ENCODE data around the gene KIF18B.

The KIF18B gene

DNA sequence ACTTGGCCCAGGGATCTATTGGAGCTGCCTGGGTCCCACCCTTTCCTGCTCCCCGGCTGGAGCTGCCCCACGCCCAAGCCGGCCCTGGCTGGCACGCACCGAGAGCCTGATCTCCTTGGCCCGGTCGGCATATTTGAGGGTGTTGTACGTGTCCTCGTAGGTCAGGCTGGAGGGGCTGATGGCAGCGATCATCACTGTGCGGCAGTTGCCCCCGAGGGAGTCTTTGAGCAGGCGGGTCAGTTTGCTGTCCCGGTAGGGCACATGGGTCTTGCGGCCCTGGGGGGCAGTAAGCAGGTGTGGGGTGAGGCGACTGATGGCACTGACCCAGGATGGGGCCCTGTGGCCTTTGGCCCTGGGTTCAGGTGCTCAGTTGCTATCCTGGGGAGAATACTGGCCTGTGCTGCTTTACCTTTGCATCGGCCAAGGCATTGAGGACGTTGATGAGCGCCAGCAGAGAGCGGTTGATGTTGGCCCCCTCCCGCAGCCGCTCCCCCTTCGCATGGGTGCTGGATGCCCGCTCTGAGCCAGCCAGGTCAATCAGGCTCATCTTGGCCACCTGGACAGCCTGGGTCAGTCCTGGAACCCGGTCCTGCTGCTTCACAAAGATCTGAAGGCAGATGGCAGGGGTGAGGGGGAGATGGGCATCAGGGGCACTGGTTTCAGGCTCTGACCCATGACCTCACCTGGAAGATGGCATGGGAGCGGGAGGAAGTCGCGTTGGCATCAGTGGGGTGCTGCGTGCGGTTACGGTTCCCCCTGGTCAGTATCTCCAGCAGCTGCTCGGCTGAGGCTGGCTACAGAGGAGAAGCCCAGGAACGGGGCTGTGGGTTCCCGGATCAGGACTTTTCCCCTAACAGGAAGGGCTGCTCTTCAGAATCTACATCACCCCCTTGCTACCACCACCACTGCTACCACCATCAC is 13.5 kb downstream of the KIF18B start:
- DNase-seq: no peak

DNA sequence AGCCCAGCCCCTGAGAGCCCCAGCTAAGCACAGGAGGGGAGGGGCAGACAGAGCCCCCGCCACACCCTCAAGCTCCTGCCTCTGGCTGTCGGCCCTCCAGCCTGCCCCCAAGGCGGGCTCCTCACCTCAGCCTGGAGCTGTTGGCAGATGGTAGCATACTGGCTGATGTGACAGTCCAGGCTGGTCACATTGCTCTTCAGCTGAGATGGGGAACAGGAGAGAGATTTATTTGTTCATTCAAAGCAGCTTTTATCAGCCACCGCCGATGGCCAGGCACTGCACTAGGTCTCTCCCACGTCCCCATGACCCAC is 14.8 kb downstream of the KIF18B start:
- DNase-seq: no peak

- no peak for DNase-seq
Observed at GRCh38 chr17:44932096-44932786, 15.3 kb downstream of the KIF18B start.

- DNase-seq: no peak
Observed at GRCh38 chr17:44931376-44931775, 16.2 kb downstream of the KIF18B start.

DNA sequence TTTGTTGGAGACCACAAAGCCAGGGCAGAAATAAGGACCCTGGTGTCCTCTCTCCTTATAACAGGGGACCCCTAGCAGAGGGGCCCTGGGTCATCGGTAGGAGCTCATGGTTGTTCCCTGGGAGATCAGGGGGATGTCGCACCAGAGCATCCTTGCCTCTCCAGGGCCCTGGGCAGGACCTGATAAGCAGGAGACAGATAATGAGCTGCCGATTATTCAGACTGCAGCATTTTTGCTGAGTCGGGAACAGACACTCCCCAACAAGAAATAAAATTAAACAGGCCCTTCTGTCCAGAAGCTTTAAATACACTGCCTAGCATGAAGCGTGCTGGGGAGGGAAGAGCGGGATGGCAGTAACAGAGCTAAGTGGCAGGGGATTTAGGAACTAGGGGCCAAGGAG is 16.9 kb downstream of the KIF18B start:
- no peak for DNase-seq

DNA sequence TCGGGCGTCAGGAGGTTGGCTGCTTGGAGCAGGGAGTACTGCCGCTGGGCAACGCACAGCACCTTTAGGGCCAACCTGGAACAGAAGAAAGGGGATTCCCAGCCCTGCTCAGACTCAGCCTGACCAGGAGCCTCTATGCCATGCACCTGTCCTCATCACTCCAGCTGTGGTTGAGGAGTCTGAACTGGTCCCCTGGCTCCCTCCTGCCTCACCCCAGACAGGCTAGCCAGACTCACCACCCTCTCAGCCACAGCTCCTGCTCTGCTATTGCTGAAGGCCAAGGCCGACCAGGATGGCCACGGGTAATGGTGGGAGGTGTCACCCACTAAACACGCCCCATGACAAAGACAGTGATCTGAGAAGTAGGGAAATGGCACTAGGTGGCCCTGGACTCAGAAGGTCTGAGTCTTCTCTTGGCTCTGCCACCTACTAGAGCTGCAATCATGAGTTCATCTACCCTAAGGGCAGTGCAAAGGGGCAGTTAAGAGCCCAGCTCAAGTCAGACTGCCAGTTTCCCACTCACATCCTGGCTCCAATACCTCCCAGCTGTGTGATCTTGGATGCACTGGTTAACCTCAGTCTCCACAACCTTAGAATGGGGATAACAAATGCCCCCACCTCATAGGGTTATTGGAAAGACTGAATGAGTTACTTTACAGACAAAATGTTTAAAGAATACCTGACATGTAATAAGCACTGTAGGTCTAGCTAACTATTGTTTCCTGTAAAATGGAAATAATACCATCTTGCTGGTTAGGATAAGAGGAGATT is 18.4 kb downstream of the KIF18B start:
- DNase-seq: no peak

DNA sequence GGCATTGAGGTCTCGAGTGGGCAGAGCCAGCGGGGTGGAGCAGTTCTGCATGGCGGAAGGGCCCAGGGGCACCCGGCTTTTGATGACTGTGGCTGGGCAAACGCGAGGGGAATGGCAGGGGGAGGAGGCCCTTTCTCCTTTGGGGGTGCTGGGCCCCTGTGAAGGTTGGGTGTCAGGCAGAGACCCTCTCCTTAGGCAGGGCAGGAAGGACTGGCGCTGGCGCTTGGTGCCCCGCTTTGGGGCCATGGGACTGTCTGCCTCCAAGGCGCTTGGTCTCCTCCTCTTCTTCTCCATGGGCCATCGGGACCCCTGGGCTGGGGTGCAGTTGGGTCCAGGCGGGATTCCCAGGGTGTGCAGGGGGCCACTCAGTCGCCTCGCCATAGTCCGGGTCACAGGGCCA is 19.4 kb downstream of the KIF18B start:
- no peak for DNase-seq

GRCh38 chr17:44927696-44928095 is 19.9 kb downstream of the KIF18B start:
- no peak for DNase-seq

- DNase-seq: no peak
Observed at GRCh38 chr17:44926821-44927525, 20.6 kb downstream of the KIF18B start.

- no peak for DNase-seq
Observed at GRCh38 chr17:44925731-44926697, 21.6 kb downstream of the KIF18B start.

- DNase-seq: no peak
Observed at GRCh38 chr17:44924107-44924544, 23.4 kb downstream of the KIF18B start.

DNA sequence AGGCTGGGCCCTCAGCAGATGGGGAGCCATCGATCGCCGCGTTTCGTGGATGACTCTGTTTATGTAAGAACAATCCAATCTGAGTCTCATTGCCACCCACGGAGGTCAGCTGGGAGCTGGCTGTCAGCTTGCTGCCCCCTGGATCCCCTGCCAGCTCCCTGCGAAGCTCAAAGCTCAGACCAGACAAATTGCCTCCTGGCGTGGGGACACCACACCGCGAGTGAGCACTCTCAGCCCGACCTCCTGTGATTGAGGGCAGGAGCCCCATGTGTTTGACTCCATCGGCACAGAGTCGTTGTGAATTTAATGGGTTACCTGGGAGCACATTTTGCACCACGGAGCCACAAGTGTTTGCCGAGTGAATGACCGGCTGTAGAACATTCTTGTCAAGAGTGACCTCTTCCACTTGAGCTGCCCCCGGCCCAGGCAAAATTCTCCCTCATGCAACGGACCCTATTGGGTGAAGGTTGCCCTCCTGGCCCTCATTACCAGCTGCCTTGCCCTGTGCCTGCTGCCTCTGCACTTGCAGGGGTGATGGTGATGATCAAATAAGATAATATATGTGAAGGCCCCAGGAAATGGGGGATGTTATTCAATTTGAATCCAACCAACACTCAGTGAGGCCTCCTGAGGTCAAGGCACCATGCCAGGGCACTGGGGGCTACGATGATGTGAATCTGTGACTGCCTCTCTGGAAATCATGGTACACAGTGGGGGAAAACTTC is 24.7 kb downstream of the KIF18B start:
- no peak for DNase-seq

DNA sequence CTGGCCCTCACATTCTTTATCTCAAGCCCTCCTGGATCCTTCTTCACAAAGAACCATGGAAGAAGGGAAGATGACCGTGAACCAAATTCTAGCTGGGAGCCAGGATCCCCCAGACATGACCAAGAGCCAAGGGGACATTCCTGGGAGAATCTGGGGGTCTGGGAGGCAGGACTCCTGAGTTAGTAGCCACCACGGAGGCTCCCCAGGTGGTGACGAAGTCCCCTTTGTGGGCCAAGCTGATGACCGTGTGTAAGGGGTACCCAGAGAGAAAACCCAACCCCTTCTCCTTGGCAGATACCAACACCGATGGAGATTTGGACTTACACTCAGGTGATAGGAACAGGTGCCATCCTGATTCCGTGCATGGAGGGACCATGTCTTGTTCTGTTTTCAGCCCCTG is 25.4 kb downstream of the KIF18B start:
- no peak for DNase-seq

- DNase-seq: no peak
Observed at GRCh38 chr17:44921122-44921882, 26.3 kb downstream of the KIF18B start.

DNA sequence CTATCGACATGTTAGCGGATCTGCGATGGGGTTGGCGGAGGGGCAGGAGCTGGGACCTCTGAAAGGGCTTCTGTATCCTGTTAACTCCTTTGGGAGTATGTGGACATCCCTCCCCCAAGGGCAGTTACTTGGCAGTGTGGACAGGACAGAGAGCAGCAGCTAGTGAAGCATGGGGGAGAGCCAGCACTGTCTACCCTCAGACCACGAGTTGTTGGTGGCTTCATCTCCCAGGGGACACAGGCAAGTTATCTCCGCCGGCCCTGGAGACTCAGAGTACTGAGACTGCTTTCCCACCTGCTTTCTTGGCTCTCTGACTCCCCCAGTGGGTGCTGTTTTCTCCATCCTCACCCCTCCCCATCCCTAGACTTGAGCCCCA is 27.0 kb downstream of the KIF18B start:
- no peak for DNase-seq

DNA sequence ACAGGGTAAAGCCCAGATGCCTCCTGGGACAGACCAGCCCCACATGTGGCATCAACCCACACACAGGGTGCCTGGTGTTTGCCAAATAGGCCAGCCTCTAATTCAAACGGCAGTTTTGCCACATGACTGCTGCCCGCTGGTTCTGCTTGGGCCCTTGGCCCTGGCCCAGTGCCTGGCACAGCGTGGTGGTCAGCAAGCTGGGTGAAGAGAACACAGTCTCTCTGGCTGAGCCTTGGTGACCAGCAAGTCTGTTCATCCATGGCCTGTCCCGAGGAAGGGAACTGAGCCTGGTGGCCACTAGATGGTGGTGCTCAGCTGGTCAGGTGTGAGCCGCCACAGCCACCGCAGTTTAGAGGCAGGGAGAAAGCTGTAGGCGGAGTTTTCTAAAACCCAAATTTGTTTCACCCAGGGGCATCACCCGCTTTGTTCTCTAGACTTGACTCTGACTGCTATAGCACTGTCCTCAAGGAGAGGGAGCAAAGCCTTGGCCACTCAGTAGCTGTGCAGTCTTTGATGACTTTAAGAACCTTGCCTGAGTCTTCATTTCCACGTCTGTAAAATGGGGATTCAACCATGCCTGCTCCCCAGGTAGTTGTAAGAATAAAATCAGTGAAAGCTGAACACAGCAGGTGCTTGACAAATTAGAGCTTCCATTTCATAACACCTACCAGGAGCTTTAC is 27.5 kb downstream of the KIF18B start:
- DNase-seq: no peak

DNA sequence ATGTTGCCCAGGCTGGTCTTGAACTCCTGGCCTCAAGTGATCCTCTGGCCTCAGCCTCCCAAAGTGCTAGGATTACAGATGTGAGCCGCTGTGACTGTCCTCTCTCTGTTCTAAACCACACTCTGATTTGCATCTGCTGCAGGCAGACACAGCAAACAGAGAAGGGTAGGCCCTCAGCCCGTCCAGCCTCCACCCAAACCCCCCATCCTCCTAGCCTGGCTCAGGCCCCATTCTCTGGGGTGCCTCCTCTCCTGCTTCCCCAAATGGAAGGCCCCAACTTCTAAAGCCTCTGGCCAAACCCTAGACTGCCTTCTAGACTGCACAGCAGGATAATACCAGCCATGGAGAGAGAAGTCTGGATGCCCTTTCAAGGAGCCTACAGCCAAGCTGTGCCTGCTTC is 28.2 kb downstream of the KIF18B start:
- no peak for DNase-seq

DNA sequence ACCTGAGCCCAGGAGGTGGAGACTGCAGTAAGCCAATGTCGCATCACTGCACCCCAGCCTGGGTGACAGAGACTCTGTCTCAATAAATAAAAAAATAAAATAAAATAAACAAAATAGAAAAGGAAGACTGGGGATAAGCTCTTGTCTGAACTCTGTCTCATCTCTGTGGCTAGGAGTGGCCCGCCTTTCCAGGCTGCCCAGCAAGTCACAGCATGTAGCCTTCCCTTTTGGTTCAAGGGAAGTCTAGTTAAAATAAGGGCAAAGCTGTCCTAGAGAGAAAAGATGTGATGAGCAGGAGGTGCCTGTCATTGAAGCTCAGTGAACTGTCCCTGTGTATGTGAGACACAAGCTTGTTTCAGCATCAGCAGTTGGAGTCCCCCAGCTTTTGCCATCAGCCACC is 29.6 kb downstream of the KIF18B start:
- DNase-seq: no peak

DNA sequence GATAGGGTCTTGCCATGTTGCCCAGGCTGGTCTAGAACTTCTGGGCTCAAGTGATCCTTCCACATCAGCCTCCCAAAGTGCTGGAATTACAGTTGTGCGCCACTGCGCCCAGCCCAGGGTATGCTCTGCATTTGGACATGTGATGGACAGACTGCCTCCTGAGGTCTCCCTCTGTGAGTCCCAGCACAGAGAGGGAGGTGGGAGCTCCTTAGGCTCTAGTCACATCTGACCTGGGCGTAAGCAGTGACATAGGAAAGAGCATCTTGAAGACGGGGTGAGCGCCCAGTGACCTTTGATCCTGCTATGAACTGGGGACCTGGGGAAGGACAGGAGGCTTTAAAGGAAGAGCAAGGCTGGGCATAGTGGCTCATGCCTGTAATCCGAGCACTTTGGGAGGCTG is 30.1 kb downstream of the KIF18B start:
- DNase-seq: no peak

GRCh38 chr17:44916781-44917241 is 30.8 kb downstream of the KIF18B start:
- no peak for DNase-seq
